ENCODE data around the gene NPDC1.

- TF ChIP-seq CTCF (conservative IDR thresholded peaks at IDR 0.05; ENCODE audit: low read depth, low read length) (no peak), EZH2 (IDR thresholded peaks at IDR 0.05; ENCODE audit: borderline replicate concordance, low read depth, low read length, poor library complexity, severe bottlenecking) (no peak)
Measured at GRCh38 chr9:137026828-137027227, 19.1 kb downstream of the NPDC1 start.

All from A673 (cell line).